Left kidney (tissue), 2 donors: ENCODE data around the gene EFCAB13. TPM values are rescaled to one million over a fixed set of nuclear protein-coding genes. Genes with fewer than 3 reads are reported as not detected.

Experiments used
- DNase-seq: peaks from one replicate; pipeline ENCODE4 v3.0.0-alpha.2; 2013
- polyA plus RNA-seq: library from polyadenylated mRNA; unstranded; fragments of 120-200 nt; gene quantifications from one replicate; pipeline ENCODE4 v1.2.1, GENCODE V29; 2013; ENCODE audit not compliant: insufficient read length

The EFCAB13 gene
- polyA plus RNA-seq, 1 donor = 14.1 TPM

DNA sequence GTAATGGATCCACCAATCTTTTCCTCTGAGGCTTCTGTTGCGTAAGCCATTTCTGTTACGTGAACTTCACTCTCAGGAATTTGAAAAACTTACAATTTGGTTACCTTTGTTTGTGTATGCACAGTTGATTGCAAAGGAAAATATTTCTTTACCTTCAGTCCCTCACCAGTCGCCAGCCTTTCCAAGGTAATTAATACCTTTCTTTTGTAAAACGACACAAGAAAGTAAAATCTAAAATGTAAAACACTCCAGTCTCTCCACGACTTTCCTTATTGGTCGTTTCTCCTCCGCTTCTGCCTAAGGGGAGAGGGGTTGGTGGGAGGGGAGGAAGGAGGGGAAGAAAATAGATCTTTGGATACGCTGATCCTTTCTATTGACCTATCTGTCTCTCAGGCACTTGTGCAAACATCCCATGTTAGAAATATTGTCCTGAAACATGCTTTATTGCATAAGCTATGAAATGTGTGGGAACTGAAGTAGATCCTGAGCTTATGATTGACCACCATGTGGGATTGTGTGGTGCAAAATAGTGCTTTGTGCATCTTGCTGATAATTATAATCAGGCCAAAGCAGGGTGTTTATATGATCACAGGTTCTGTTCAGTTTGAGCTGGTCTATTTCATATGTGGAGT lies 32.4 kb upstream of the EFCAB13 start:
- no peak for DNase-seq

DNA sequence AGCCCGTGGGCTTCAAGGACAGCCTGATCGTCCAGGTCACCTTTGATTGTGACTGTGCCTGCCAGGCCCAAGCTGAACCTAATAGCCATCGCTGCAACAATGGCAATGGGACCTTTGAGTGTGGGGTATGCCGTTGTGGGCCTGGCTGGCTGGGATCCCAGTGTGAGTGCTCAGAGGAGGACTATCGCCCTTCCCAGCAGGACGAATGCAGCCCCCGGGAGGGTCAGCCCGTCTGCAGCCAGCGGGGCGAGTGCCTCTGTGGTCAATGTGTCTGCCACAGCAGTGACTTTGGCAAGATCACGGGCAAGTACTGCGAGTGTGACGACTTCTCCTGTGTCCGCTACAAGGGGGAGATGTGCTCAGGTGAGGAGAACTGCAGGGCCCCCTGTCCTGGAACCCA lies 31.5 kb upstream of the EFCAB13 start:
- DNase-seq = no peak

DNA sequence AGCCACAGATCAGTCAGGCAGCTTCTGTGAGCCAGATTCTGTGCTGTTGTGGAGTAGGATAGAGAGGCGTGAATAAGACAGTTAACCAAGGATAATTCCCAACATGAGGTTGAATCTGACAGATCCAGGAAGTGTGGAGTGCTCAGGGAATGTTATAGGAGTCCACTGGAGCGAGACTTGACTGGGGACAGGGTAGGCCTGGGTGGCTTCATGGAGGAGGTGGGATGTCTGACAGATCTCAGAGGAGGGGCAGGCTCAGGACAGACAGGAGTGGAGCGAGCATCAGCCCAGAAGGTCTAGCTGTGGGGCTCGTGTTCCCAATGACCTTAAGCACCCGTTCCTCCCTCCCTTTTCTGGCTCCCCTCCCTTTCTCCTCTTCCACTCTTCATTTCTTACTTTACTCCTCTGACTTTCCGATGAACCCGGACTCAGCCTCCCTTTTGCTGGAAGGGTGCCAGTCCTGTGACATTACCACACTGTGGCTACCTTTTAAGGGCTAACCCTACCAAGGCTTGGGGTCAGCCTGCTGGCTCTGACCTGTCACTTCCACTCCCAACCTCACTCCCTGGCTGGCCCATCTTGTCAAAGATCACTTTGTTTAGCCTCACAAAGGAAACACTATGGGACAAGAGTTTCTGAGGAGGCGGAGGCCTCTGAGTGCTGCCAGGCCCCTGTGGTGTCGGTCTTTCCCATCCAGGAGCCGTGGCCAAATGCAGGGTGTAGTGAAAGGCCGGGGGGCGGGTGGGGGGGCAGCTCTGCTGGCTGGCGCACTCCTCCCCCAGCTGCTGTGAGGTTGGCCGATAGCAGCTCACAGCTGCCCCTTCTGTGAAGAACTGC lies 28.5 kb upstream of the EFCAB13 start:
- DNase-seq = no peak

DNA sequence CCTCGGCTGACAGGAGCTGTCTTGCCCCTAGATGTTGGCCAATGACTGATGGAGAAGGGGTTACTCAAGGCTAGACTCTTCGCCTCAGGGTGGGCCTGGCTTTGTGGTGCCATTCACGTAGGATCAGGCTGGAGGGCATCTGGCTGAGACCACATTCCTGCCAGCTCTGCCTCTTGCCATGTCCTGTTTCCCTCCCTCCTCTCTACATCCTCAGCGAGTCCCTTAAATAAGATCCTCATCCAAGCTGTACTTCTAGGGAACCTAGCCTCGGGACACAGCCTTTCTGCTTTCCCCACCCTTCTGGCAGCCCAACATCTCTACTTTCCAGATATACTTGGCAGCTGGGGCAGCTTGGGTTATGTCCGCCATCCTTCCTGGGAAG lies 27.9 kb upstream of the EFCAB13 start:
- no peak for DNase-seq

DNA sequence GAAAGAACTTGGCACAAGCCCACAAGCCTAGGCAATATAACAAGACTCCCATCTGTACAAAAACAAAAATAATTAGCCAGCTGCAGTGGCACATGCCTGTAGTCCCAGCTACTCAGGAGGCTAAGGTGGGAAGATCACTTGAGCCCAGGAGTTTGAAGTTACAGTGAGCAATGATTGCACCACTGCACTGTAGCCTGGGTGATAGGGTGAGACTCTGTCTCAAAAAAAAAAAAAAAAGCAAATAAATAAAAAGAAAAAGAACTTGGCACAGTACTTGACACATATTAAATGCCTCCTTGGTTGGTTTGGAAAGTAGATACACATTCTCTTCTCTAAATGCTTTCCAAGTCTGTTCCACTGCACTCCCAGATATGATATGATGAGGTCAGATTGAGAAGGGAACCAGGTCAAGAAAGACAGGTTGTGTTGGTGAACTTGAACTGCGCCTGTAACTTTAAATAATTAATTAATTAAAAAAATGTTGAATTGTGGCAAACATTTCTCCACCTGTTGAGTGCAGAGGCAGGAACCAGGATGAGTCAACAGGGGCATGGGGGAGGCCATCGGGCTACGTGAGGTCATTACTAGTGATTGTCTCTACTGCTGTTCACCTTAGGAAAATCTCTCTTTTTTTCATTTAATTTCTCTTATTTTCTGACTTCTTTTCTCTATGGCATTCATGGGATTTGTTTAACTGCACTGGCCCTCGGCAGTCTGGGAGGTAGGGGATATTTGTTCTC lies 25.9 kb upstream of the EFCAB13 start:
- no peak for DNase-seq

DNA sequence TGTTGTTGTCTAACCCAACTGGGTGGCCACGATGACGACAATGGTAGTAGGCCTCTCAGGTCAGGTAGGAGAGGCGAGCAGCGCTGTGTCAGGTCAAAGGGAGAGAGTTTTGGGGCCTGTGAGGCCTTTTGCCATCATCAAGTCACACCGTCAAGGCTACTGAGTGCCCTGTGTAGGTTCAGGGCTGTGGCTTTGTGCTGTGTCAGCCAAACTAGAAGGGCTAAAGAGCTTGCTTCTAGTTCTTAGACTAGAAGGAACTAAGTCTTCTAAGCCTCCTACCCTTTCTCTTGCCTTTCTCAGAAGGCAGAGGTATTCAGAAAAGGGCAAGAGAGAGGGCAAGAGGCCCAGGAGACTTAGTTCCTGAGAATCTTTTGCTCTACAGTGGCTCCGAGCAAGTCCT lies 25.0 kb upstream of the EFCAB13 start:
- DNase-seq = no peak

DNA sequence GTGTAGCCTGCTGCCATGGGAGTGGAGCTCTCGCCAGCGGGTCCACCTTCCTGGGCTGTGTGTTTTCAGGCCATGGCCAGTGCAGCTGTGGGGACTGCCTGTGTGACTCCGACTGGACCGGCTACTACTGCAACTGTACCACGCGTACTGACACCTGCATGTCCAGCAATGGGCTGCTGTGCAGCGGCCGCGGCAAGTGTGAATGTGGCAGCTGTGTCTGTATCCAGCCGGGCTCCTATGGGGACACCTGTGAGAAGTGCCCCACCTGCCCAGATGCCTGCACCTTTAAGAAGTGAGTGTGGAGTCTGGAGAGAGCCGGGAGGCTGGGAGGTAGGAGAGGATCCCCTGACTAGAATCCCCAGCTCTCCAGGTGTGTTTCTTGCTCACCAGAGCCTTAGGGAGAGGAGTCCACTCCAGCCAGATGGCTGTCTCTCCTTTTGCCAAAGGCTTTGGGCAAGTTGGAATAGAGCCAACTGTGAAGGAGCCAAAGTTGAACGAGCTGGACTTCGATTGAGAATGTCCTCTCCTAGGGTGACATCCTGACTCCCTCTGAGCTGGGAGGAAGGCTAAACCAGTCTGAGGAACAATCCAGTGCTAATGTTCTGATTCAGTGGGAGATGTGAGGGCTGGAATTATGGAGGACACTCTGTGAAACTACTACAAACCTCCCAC lies 24.4 kb upstream of the EFCAB13 start:
- DNase-seq = no peak

DNA sequence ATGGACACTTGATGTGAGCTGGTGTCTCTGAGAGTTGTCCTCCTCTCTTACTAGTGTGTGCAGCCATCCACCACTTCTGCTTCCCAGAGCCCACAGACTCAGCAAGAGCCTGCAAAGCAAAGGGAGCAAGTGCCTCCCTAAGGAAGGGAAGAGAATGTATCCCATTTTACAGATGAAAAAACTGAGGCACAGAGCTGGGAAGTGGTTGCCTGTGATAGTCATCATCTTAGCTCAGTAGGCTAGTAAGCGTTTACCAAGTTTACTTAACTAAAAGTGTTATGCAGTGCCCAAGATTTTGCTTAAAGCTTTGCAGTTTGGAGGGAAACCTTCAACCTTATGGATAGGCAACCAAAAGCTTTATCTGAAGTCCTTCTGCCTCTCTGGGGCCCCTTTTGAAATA lies 23.0 kb upstream of the EFCAB13 start:
- no peak for DNase-seq

DNA sequence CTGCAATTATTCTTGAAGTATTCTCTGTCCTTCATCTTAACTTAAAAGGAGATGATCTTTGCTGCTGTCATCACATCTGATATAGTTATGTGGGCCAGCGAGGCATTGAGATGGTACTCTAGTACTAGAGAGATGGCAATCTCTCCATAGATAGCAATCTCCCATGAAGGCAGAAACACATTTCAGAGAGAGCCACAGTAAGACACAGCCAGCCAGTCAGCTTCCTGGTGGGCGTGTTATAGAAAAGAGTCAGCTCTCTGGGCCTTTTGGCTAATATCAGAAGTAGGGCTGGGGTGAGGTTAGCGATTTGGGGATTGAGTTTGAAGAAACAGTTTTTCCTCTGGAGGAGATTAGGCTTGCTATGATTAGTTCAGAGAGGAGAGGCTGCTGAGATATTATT lies 22.6 kb upstream of the EFCAB13 start:
- no peak for DNase-seq

DNA sequence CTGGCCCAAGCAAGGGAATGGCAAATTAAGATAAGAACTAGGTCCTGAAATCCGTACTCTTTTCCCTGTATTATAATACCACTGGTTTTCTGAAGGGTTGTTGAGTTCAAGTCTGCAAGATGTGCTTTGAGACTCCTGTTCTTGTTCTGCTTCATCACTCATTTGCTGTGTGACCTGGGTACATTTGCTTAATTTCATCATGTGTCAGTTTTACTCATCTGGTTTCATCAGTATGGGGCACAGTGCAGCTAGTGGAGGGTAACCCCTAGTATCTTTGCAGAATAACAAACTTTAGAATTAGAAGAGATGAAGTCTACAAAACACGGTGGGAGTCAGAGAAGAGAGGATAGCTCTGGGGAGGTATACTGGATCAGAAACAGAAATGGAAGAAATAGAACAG lies 21.9 kb upstream of the EFCAB13 start:
- no peak for DNase-seq

DNA sequence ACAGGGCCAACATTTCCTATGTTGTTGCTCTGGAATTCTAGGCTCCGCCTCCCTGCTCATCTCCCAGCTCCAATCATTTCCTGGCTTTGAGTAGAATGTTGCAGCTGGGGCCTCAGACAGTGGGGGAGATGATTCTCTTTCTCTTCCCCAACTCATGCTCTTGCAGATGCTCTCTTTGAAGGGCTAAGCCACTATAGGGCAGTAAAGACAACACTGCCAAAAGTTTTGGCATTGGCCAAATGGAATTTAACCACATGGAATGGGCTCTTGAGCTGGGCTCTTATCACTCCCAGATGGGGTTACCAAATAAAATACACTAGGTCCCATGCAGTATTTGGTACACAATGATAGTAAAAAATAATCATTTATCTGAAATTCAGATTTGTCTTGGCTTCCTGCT lies 19.6 kb upstream of the EFCAB13 start:
- DNase-seq = no peak

DNA sequence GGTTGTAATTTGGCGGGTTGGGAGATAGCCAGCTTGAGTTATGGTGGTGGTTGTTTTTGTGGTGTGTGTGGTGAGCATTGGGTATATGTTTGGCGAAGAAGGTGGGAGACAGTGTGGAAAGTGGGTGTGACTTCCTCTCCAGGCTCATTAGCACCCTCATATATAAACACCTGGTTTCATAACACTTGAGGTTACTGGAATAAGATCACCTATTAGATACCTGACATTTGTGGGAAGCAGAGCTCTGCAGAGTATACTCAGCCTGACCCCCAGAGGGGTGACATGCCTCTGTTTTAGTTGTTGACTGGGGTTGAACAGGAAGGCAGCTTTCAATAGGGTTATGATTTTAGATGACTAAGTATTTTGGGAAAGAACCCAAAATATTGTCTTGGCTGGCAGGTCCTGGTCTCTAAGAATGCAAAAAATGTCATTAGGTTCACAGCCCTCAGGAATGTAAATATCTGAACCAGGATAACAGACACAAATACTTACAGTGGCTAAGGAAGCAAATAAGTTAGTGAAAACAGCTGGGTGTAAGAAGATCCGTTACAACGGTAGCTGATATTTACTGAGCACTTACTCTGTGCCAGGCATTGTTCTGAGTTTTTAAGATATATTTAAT lies 18.3 kb upstream of the EFCAB13 start:
- no peak for DNase-seq

DNA sequence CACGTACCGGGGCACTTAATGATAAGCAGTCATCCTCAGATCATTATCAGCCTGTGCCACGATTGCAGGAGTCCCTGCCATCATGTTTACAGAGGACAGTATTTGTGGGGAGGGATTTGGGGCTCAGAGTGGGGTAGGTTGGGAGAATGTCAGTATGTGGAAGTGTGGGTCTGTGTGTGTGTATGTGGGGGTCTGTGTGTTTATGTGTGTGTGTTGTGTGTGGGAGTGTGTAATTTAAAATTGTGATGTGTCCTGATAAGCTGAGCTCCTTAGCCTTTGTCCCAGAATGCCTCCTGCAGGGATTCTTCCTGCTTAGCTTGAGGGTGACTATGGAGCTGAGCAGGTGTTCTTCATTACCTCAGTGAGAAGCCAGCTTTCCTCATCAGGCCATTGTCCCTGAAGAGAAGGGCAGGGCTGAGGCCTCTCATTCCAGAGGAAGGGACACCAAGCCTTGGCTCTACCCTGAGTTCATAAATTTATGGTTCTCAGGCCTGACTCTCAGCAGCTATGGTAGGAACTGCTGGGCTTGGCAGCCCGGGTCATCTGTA lies 13.5 kb upstream of the EFCAB13 start:
- DNase-seq = no peak

DNA sequence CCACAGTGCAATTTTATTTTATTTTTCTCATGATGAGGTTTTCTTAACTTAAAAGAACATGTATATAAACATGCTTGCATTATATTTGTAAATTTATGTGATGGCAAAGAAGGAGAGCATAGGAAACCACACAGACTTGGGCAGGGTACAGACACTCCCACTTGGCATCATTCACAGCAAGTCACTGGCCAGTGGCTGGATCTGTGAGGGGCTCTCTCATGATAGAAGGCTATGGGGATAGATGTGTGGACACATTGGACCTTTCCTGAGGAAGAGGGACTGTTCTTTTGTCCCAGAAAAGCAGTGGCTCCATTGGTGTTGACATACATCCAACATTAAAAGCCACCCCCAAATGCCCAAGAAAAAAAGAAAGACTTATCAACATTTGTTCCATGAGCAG lies 12.3 kb upstream of the EFCAB13 start:
- DNase-seq = no peak

DNA sequence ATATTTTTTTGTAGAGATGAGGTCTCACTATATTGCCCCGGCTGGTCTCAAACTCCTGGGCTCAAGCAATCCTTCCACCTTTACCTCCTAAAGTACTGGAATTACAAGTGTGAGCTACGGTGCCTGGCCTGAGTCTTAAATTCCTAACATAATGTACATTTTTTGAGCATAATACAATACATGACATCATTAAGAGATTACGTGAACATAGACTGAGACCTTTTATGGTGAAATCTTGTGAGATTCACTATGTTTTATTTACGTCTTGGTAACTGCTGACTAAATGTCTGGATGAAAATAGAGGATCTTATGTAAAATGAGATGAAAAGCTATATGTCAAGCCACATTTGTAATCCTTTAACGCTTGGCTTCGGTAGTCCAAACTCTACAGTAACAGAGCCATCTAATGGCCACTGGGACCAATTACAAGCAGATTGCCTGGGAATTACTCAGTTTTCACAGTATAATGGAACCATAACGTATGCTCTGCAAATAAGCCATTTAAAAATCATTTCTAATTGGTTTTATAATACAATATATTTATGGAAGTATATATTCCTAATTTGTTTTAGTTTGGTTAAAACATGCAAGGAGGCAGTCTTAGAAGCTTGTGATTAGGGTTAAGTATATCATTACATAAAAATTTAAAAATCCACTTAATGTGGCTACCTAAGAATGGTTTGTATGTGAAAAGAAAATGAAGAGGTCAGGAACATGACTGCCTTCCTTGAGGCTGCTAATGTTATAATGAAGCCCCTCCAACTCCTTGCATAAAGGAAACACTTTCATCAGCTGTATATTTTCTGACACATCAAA lies 8.1 kb upstream of the EFCAB13 start:
- DNase-seq = peak; percentile 65

DNA sequence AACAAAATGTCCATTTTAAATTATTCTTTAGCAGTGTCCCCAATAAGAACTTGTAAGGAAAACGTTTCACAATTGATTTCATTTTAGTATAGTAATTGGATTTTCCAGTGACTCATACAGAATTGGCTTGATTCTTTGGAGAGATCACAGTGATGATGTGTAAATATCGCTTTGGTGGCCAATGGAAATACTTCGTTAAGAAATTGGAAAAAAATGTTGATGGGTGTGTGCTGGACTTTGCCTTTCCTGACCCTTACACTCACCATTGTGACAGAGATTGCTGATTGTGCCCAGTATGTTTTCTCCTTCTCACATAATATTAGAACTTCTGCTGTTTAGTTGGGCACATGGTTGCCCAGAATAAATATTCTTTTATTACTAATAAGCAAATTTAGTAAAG lies 7.4 kb upstream of the EFCAB13 start:
- DNase-seq = no peak

DNA sequence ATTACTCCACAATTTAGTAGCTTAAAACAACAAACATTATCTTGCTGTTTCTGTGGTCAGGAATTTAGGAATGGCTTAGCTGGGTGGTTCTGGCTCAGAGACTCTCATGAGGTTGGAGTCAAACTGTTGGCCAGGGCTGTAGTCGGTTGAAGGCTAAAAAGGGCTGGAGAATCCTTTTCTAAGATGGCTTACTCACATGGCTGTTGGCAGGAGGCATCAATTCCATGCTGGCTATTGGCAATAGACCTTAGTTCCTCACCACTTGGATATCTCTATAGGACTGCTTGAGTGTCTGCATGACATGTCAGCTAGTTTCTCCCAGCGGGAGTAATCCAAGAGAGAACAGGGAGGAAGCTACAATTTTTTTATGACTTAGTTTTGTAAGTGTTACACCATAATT lies 6.6 kb upstream of the EFCAB13 start:
- no peak for DNase-seq

DNA sequence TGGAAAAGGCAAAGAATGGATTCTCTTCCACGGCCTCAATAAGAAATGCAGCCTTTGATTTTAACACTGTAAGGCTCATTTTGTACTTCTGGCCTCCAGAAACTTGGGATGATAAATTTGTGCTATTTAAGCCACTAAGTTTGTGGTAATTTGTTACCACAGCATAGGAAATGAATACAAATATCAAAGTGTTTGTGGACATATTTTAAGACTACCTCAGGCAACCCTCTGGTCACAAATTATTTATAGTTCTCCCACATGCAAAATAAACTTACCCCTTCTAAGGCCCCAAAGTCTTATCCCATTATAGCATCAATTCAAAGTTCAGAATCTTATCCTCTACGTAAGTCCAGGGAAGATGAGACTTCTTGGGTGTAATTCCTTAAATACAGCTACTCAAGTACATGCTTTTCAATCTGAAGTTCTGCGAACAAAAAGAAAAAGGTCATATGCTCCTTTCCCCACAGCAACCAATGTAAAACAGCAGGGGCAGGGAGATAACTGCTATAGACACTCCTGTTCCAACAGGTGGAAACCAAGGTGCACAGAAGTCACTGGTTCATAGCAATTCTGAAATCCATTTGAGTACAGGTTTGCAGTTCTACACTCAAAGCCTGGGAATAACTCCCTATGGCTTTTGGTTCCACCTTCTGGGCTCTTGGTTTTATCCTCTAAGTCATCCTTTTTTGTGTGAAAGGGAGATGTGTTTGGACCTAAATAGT lies 5.4 kb upstream of the EFCAB13 start:
- DNase-seq = no peak

DNA sequence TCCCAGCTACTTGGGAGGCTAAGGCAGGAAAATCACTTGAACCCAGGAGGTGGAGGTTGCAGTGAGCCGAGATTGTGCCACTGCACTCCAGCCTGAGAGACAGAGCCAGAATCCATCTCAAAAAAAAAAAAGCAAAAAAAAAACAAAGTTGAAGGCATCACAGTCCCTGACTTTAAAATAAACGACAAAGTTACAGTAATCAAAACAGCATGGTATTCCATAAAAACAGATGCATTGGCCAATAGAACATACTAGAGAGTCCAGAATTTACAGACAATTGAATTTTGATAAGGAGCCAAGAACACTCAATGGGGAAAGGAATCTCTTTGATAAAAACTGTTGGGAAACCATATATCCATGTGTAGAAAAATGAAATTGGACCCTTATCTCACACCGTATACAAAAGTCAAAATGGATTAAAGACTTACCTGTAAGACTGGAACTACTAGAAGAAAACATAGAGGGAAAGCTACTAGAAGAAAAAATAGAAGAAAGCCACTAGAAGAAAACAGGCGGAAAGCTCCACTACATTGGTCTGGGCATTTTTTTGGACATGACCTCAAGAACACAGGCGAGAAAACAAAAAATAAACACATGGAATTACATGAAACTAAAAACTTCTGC lies 2.8 kb upstream of the EFCAB13 start:
- DNase-seq = no peak
